Measurements from ENCODE around the gene PDE6B. TPM values are rescaled to one million over a fixed set of nuclear protein-coding genes. Genes with fewer than 3 reads are reported as not detected.

The PDE6B gene
- total RNA-seq, 4 donors from 2014 or later, result 0.32 to 5.6 (median 2.9) TPM

- DNase-seq (ENCODE audit: low spot score) (no peak), ATAC-seq (ENCODE audit: low FRiP score) (no peak)
- TF ChIP-seq, protein P1, sequence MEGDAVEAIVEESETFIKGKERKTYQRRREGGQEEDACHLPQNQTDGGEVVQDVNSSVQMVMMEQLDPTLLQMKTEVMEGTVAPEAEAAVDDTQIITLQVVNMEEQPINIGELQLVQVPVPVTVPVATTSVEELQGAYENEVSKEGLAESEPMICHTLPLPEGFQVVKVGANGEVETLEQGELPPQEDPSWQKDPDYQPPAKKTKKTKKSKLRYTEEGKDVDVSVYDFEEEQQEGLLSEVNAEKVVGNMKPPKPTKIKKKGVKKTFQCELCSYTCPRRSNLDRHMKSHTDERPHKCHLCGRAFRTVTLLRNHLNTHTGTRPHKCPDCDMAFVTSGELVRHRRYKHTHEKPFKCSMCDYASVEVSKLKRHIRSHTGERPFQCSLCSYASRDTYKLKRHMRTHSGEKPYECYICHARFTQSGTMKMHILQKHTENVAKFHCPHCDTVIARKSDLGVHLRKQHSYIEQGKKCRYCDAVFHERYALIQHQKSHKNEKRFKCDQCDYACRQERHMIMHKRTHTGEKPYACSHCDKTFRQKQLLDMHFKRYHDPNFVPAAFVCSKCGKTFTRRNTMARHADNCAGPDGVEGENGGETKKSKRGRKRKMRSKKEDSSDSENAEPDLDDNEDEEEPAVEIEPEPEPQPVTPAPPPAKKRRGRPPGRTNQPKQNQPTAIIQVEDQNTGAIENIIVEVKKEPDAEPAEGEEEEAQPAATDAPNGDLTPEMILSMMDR (IDR thresholded peaks at IDR 0.05), result no peak
These were observed 2.1 kb upstream of the PDE6B start for GRCh38 chr4:622996-623913.

GRCh38 chr4:623914-624566, 1.3 kb upstream of the PDE6B start:
- DNase-seq (ENCODE audit: low spot score), result no peak
- TF ChIP-seq, protein P1 (IDR thresholded peaks at IDR 0.05), result no peak
- ATAC-seq (ENCODE audit: low FRiP score), result no peak

DNA sequence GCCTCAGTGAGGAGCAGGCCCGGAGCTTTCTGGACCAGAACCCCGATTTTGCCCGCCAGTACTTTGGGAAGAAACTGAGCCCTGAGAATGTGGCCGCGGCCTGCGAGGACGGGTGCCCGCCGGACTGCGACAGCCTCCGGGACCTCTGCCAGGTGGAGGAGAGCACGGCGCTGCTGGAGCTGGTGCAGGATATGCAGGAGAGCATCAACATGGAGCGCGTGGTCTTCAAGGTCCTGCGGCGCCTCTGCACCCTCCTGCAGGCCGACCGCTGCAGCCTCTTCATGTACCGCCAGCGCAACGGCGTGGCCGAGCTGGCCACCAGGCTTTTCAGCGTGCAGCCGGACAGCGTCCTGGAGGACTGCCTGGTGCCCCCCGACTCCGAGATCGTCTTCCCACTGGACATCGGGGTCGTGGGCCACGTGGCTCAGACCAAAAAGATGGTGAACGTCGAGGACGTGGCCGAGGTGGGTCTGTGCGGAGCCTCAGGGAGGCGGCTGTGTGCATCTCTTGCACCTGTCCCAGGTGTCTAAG, 323 bp downstream of the PDE6B start:
- TF ChIP-seq, protein P1 (IDR thresholded peaks at IDR 0.05), result no peak
- ATAC-seq (ENCODE audit: low FRiP score) (no peak), DNase-seq (ENCODE audit: low spot score) (no peak)

GRCh38 chr4:626201-627091, 1.1 kb downstream of the PDE6B start:
- DNase-seq (ENCODE audit: low spot score), result no peak
- TF ChIP-seq, protein P1 (IDR thresholded peaks at IDR 0.05), result no peak
- no peak for ATAC-seq (ENCODE audit: low FRiP score)

DNA sequence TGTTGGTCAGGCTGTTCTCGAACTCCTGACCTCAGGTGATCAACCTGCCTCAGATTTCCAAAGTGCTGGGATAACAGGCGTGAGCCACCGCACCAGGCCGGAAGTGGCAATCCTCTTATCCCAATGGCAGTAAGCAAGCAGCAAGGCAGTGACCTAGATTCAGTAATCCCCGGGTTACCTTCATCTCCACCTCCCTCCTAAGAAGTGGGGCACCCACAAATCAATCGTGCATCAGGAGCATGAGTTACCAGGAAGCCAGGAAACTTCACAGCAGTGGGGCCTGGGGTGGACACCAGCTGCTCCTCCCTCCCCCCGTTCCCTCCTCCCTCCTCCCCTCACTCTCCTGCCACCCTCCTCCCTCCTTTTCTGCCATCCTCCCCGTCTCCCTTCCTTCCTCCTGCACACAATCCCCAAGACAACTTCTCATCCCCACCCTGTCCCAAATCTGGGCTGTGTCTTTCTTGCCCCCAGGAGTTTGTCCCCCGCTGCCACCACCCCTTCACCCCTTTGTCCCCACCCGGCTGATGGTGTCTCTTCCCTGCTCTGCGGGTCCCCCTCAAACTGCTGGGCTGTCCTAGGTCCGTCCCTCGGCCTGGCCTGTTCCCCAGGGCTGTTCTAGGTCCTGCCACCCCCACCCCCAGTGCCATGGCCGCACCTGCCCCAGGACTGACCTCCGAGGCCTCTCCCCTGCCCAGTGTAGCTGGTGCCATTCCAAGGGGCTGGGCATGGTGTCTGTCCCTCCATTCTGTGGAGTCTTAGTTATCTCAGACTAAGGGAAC, 2.2 kb downstream of the PDE6B start:
- TF ChIP-seq, protein P1 (IDR thresholded peaks at IDR 0.05), result no peak
- no peak for DNase-seq (ENCODE audit: low spot score)
- no peak for ATAC-seq (ENCODE audit: low FRiP score)

DNA sequence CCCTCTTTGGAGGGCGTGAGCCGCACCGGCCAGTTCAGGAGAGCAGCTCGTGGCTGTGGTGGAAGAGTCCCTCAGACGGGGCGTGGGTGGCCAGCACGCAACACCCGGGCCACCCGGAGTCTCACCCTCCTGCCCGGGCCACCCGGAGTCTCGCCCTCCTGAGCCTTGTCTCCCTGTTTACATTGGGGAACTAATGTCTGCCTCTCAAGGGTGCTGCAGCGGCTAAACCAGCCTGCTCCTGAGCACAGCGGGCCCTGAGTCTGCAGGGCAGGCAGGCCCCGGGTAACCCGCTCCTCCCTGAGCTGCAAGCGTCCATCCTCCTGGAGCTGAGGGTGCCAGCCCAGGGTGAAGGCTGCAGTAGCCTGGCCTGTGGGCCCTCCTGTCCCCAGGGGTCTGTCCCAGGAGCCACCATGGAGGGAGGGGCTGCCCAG, 3.0 kb downstream of the PDE6B start:
- no peak for DNase-seq (ENCODE audit: low spot score)
- no peak for ATAC-seq (ENCODE audit: low FRiP score)
- TF ChIP-seq, protein P1 (IDR thresholded peaks at IDR 0.05), result no peak

All from omental fat pad (tissue), 4 donors.